ENCODE results near the gene PSG1. TPM values are rescaled to one million over a fixed set of nuclear protein-coding genes. Genes with fewer than 3 reads are reported as not detected.
"Not testable (repeated sequence)": the region's sequence is repeated elsewhere in the genome, so short reads cannot be mapped to it uniquely, and the experiment has no call there.

PSG1 gene
- total RNA-seq, 3 donors from 2014 or later, result not detected

DNA sequence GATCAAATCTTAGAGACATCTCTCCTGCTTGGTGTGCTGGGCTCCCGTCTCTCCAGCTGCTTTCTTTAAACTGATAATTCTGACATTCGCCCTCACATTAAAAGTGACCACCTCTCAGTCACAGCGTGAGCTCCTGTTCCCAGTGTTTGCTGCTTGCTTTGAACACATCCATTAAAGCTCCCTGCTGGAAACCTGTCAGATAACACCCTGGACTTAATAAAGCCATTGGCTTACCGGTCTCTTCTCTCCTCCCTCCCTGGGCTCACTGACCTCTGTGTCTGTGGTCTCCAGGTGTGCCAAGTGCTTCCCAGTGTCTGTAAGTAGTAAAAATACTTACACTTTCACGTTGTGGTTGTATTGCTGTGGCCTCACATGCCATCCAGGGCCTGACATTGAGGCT lies 2.5 kb upstream of the PSG1 start:
- H3K36me3 ChIP-seq; H3K27ac ChIP-seq; H3K4me1 ChIP-seq; H3K9me3 ChIP-seq; intact Hi-C loops (cut with DNase I; ENCODE audit: low total_unique reads); DNase-seq (ENCODE audit: low spot score in 2 of 2); H3K4me3 ChIP-seq; H3K27me3 ChIP-seq: not testable (repeated sequence)

DNA sequence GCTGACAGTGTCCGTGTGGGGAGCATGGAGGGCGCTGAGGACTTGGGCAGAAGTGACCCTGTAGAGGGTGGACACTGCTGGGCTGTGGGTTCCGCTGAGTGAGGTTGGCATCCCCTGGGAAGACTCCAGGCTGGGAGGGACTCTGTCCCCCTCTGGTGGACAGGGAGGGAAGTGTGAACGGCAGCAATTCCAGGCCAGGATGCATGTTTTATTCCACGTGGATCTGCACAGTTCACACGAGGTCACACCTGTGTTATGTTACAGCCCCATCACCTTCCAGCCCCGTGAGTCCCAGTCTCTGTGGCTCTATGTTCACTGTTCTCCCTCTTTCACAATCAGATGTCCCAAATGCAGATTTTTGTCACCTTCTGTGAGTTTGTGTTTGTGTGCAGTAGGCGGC lies 1.8 kb upstream of the PSG1 start:
- DNase-seq (ENCODE audit: low spot score in 2 of 2); H3K4me1 ChIP-seq; H3K27me3 ChIP-seq; intact Hi-C loops (cut with DNase I; ENCODE audit: low total_unique reads); H3K9me3 ChIP-seq; H3K4me3 ChIP-seq; H3K36me3 ChIP-seq; H3K27ac ChIP-seq: not testable (repeated sequence)

DNA sequence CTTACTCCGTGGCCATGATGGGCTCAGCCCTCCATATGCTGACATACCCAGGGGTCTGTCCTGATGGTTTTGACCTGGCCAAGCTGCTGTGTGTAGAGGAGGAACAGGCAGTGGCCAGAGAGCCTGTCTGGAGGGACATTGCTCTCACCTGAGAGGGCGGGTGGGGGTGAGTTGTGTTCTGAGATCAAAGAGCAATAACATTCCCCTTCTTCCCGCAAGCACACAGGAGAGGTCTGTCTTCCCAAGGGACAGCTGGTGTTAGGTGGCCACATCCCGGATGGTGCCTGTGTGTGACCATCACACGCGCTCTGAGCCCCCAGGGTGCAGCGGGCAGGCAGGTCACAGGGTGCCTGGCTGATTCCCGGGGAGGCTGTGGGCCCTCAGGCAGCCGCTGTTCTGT lies 1.1 kb upstream of the PSG1 start:
- H3K4me3 ChIP-seq; H3K4me1 ChIP-seq; H3K27me3 ChIP-seq; H3K9me3 ChIP-seq; intact Hi-C loops (cut with DNase I; ENCODE audit: low total_unique reads); DNase-seq (ENCODE audit: low spot score in 2 of 2); H3K27ac ChIP-seq; H3K36me3 ChIP-seq: not testable (repeated sequence)

DNA sequence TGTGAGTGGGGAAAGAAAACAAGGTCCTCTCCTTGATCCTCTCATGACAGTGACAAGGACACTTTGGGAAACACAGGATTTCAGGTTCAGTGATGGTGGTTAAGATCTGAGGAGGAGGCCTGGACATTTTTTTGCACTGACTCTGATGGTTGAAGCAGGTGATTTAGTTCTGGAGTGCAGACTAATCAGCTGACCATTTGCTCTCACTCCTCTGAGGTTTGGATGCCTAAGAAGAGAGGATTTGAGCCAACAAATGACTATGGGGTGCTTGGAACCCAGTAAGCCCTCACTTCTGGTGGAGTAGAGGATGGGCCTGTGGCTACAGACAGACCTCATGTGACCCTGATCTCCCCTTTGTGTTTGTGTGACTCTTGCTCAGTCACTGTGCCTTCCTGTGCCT lies 2.9 kb downstream of the PSG1 start:
- H3K9me3 ChIP-seq; H3K4me3 ChIP-seq; H3K4me1 ChIP-seq; H3K27me3 ChIP-seq; DNase-seq (ENCODE audit: low spot score in 2 of 2); H3K36me3 ChIP-seq; intact Hi-C loops (cut with DNase I; ENCODE audit: low total_unique reads): not testable (repeated sequence)
- H3K27ac ChIP-seq, result peak overlapping the region; percentile 73 to 80

DNA sequence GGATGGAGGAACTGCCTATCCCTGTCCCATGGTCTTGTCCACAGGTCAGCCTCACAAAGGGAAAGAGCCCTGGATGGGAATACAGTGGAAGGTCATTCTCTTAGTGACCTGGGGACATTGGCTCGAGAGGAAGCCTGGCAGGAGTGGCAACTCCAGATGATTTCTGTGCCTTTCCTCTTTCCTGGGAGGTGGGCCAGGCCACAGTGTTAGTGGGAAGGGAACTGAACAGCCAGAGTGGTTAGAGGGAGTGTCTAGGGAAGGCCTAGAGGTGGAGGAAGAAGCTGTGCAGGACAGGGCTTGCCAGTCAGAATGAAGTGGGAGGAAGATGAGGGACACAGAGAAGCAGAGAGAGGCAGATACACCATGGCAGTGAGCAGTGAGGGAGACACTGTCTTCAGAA lies 3.6 kb downstream of the PSG1 start:
- peak overlapping the region; percentile 73 to 80 for H3K27ac ChIP-seq
- H3K4me3 ChIP-seq; intact Hi-C loops (cut with DNase I; ENCODE audit: low total_unique reads); H3K36me3 ChIP-seq; DNase-seq (ENCODE audit: low spot score in 2 of 2); H3K9me3 ChIP-seq; H3K27me3 ChIP-seq; H3K4me1 ChIP-seq: not testable (repeated sequence)

DNA sequence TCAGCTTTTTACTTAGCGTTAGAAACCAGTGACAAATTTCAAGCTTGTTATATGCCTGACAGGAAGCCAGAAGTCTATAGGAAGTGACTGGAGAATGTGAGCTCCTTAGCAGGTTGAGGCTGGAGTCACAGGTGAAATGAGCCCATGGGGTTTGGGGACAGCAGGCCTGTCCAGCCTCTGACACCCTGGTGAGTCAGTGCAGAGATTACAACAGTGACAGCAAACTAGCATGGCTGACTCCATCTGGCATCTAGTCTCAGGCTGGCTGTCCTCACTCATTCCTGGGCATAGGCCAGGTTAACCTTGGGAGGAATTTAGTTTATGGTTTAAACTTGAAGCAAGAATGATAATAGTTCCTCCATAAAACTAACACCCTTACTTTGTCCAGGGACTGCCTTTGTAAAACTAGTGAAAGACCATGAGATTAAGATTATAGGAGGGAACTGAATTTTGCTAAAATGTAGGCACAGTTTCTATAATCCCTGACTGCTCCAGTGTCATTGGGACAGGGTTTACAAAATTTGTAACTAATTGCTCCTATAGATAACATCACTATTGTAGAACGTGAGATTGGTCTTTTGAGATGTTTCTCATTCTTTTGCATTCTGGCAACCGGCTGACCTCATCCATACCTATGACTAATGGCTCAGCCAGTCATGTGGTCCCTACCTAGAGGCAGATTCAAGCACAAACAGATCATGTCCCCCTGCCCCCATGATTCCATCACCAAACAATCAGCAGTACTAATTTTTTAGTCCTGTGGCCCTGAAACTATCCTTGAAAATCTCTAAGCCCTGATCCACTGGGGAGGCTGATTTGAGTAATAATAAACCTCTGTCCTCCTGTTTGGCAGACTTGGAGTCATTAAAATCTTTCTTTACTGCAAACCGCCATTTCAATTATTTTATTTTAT lies 4.4 kb downstream of the PSG1 start:
- peak in 1 of 2 donors; percentile 54 for DNase-seq (ENCODE audit: low spot score in 2 of 2)
- intact Hi-C loops (cut with DNase I; ENCODE audit: low total_unique reads); H3K4me1 ChIP-seq; H3K36me3 ChIP-seq; H3K27me3 ChIP-seq; H3K9me3 ChIP-seq; H3K4me3 ChIP-seq: not testable (repeated sequence)
- peak overlapping the region; percentile 72 to 73 for H3K27ac ChIP-seq

DNA sequence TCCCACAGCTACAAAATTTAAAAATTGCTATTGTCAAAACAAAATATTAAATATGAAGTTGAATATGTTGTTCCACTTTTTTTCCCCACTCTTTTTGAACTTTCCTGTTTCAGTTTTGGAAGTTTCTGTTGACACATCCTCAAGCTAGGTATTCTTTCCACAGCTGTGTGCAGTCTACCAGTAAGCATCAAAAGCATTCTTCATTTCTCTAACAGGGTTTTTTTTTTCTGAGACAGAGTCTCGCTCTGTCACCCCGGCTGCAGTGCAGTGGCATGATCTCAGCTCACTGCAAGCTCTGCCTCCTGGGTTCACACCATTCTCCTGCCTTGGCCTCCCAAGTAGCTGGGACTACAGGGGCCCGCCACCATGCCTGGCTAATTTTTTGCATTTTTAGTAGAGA lies 5.4 kb downstream of the PSG1 start:
- H3K4me3 ChIP-seq; H3K9me3 ChIP-seq; H3K36me3 ChIP-seq; H3K27me3 ChIP-seq; DNase-seq (ENCODE audit: low spot score in 2 of 2); H3K4me1 ChIP-seq; intact Hi-C loops (cut with DNase I; ENCODE audit: low total_unique reads): not testable (repeated sequence)
- H3K27ac ChIP-seq, result peak overlapping the region; percentile 60 to 72

DNA sequence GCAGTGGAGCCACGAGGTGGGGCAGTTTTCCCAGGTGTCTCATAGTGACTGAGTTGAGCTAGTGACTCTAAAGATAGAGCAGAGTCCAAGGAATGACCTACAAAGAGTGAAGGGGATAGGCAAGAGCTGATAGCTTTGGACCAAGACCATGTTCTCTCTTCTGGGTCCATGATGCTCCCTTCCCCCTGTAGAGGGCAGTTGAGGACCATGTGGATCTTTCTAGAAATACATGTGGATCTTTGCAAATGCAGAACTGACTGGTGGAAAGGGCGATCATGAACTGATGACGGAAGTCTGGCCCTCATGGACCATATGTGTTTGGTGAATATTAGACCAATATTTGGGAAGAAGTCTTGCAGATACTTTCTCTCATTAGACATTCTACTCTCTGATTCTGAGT lies 6.9 kb downstream of the PSG1 start:
- no peak for DNase-seq (ENCODE audit: low spot score in 2 of 2)
- H3K9me3 ChIP-seq, result no peaks in the 10 kb centered on the region
- H3K4me3 ChIP-seq, result no peak overlapping the region
- no peaks in the 10 kb centered on the region for H3K27me3 ChIP-seq
- H3K36me3 ChIP-seq, result no peaks in the 10 kb centered on the region
- TF ChIP-seq POLR2AphosphoS5 (IDR thresholded peaks at IDR 0.05), result no peak
- TF ChIP-seq POLR2A (IDR thresholded peaks at IDR 0.05), result no peak
- TF ChIP-seq, protein P1, sequence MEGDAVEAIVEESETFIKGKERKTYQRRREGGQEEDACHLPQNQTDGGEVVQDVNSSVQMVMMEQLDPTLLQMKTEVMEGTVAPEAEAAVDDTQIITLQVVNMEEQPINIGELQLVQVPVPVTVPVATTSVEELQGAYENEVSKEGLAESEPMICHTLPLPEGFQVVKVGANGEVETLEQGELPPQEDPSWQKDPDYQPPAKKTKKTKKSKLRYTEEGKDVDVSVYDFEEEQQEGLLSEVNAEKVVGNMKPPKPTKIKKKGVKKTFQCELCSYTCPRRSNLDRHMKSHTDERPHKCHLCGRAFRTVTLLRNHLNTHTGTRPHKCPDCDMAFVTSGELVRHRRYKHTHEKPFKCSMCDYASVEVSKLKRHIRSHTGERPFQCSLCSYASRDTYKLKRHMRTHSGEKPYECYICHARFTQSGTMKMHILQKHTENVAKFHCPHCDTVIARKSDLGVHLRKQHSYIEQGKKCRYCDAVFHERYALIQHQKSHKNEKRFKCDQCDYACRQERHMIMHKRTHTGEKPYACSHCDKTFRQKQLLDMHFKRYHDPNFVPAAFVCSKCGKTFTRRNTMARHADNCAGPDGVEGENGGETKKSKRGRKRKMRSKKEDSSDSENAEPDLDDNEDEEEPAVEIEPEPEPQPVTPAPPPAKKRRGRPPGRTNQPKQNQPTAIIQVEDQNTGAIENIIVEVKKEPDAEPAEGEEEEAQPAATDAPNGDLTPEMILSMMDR (IDR thresholded peaks at IDR 0.05), result no peak
- H3K4me1 ChIP-seq, result no peaks in the 10 kb centered on the region
- intact Hi-C loops (cut with DNase I; ENCODE audit: low total_unique reads), result no loop called here
- H3K27ac ChIP-seq, result no peak overlapping the region

DNA sequence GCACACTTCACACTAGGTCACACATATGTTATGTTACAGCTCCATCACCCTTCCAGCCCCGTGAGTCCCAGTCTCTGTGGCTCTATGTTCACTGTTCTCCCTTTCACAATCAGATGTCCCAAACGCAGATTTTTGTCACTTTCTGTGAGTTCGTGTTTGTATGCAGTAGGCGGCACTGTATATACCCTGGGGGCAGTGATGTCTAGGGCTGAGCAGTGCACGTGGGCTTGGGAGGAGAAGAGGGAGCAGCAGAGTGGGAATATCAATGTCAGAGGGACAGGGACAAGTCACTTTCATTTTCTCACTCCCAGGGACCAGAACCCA lies 22.0 kb downstream of the PSG1 start:
- TF ChIP-seq POLR2AphosphoS5 (IDR thresholded peaks at IDR 0.05) (no peak), POLR2A (IDR thresholded peaks at IDR 0.05) (no peak)
- TF ChIP-seq, protein P1 (IDR thresholded peaks at IDR 0.05), result no peak
- Histone ChIP-seq H3K4me1 (no peaks in the 10 kb centered on the region), H3K4me3 (no peak overlapping the region), H3K27ac (no peak overlapping the region), H3K27me3 (no peaks in the 10 kb centered on the region), H3K36me3 (no peaks in the 10 kb centered on the region), H3K9me3 (no peaks in the 10 kb centered on the region)
- intact Hi-C loops (cut with DNase I; ENCODE audit: low total_unique reads), result no loop called here
- DNase-seq (ENCODE audit: low spot score in 2 of 2), result no peak
